Measurements from ENCODE around the gene HOXA2. TPM values are rescaled to one million over a fixed set of nuclear protein-coding genes. Genes with fewer than 3 reads are reported as not detected.

Gene HOXA2
- total RNA-seq = 0.44 and 0.49 TPM in 2 replicates

DNA sequence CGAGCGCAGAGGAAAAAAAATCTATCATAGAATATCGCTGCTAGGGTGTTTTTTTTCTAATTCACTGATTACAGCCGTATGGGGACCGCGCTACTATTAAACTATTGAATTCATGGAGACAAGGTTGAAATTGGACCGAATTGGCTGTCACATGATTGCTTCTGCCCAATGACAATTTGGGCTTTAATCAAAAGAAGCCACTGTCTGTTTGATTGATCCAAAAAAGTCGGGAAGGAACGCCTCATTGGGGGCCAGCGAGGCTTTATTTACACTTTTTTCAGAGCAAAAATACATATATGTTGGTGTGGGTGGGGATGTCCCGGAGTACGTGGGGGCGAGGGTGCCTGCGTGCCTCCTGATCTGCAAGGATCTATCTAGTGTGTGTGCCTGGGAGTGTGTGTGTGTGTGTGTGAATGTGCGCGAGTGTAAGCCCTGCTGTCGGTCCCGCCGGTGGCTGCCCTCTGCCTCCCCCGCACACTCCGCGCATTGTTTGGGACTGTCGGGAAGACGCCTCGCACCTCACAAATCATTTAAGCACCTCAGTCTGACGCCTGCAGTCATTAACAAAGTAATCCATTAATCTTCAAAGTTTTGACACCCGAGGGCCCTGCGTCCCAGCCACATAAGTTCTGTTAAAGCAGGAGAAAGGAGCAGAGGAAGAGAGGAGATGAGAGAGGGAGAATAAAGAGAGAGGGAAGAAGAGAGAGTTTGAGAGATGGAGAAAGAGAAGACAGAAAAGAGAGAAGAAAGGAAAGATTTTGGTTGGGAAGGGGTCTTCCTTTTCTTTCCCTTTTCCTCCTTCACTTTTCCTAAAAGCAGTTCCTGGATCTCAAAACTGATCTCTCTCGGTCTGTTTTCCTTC lies at the start of gene HOXA2:
TSS of gene HOXA2 (minus strand) at position 103 of the 862 bp plus-strand sequence. CDS start 183 bp downstream, outside the sequence.

DNA sequence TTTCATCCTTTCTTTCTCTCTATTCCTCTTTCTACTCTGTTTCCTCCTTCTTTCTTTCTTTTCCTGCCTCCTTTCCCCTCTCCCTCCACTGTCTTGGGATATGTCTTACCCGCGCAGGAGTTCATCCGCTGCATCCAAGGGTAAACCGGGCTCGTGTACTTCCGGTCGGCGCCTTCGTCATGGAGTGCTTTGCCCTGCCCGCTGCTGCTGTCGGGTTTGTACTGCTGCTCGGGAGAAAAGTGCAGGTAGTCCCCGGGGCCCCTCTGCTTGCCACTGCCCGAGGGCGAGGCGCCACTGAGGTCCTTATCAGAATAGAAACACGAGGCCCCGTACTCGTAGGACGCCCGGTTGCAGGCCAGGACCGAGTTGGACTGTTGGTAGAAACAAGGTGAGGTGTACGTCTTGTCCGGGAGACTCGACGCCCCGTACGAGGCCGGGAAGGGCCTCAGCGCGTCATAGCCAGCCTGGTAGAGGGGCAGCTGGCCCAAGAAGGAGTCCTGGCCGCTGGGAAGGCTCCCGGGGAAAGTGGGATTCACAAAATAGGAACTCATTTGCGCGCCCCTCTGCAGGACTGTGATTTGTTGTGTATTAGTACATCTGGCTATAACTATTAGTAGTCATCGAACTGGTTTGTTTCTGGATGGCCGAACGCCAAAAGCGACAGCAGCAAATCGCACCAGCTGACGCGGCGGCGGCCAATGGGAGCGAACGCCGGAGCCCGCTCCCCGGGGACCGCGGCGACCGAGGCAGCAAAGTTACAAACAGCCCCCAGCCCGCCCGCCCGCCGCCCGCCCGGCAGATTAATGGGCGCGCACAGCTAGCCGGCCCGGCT lies 44.9 kb upstream of the HOXA2 start, which contains the start of gene HOXA6:
TSS of gene HOXA6 (minus strand) at position 576 of the 832 bp plus-strand sequence. CDS start at position 551, 25 bp downstream.

DNA sequence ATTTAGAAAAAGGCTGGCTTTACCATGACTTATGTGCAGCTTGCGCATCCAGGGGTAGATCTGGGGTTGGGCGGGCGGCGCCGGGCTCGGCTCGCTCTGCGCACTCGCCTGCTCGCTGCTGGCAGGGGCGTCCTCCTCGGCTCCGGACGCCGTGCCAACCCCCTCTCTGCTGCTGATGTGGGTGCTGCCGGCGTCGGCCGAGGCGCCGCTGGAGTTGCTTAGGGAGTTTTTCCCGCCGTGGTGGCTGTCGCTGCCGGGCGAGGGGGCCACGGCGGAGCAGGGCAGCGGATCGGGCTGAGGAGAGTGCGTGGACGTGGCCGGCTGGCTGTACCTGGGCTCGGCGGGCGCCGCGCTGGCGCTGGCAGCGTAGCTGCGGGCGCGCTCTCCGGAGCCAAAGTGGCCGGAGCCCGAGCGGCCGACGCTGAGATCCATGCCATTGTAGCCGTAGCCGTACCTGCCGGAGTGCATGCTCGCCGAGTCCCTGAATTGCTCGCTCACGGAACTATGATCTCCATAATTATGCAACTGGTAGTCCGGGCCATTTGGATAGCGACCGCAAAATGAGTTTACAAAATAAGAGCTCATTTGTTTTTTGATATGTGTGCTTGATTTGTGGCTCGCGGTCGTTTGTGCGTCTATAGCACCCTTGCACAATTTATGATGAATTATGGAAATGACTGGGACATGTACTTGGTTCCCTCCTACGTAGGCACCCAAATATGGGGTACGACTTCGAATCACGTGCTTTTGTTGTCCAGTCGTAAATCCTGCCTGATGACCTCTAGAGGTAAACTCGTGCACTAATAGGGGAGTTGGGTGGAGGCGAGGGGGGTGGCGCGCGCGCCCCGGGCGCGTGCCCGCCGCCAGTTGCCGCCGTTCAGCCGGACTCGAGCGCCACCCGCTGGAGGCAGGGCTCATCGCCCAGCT lies 40.8 kb upstream of the HOXA2 start, which contains the start of gene HOXA5:
TSS of gene HOXA5 (minus strand) at position 659 of the 927 bp plus-strand sequence. CDS start at position 585, 74 bp downstream.

DNA sequence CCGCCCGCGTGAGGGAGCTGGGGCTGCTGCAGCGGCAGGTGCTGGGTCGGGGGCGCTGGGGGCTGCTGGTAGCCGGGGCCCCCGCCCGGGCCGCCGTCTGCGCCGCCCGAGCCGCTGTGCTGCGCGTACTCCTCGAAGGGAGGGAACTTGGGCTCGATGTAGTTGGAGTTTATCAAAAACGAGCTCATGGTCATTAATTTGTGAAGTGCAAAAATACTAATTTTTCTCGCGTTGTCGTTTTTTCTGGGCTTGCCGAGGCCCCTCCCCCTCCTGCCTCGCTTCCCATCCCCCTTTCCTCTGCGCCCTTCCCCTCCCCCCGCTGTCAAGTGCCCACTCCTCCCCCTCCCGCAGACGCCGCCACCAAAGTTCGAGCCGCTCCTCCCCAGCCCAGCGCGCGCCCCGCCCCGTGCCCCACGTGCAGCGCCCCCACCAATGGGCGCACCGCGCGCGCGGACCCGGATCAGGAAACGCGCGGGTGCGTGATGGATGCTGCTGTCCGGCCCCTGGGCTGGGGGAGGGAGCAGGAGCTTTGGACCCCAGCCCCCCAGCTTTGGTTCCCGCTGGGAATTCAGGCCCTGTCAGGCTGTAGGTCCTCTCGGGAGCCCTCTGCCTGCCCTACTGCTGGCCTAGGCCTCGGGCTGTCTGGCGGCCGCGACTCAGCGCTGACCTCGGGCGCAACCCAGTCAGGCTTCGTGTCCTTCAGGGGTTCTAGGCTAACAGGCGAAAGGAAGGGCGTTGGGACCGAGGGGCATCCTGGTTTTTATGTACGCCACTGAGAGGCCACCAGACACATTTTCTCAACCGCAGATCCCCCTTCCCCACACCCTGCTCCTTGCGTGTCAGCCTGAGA lies 28.3 kb upstream of the HOXA2 start, which contains the start of gene HOXA4:
TSS of gene HOXA4 (minus strand) at position 218 of the 850 bp plus-strand sequence. CDS start at position 194, 24 bp downstream.

DNA sequence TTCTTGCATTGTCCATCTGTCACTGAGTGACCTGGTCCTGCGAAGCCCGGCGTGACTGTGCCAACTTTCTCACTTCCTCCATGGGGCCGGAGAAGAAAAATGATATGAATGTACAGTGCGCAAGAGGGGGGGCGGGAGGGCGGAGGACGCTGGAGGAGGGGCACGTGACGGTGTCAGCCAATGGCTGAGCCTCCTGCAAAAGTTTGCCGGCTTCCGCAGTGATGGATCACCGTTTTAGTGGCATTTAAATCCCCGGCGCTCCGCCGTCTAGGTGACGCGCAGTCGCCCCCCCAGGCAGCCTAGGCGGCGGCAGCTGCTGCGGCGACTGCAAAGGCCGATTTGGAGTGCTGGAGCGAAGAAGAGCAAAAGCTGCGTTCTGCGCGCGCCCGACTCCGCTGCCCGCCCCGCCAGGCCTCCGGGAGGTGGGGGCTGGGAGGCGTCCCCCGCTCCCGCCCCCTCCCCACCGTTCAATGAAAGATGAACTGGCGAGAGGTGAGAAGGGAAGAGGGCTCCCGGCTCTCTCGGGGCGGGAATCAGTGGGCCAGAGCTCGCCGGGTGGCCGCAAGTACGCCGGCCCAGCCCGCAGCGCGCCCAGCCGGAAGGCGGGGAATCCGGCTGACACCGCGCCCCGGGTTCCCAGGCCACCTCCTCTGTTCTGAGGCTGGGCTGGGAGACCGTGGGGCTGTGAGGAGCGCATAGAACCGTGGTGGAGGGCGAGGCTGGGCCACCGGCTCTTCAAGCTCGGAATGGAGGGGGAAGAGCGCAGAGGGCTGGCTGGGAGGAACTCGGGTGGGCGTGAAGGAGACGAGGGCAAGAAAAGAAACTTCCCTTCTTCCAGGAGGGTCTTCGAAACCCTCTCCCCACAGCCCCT lies 6.4 kb downstream of the HOXA2 start, which contains the start of gene HOXA1:
TSS of gene HOXA1 (minus strand) at position 104 of the 871 bp plus-strand sequence. CDS start at position 16, 88 bp downstream.

Other genes starting within 250 kb of the HOXA2 start
- 9.9 and 25.1 TPM in 2 replicates for gene SKAP2, start 238.1 kb downstream of the HOXA2 start, total RNA-seq
- gene HOXA1, start 6.7 kb downstream of the HOXA2 start, total RNA-seq = 0.49 and 0.63 TPM in 2 replicates
- gene HOXA4, start 28.1 kb upstream of the HOXA2 start, total RNA-seq = 0.16 and 0.57 TPM in 2 replicates
- gene HOXA5, start 41.0 kb upstream of the HOXA2 start, total RNA-seq = 7.4 and 8.3 TPM in 2 replicates
- 2.3 and 6.9 TPM in 2 replicates for gene HOXA6, start 45.1 kb upstream of the HOXA2 start, total RNA-seq
- gene HOXA3, start 49.9 kb upstream of the HOXA2 start, total RNA-seq = 0.97 and 2.3 TPM in 2 replicates
- gene HOXA7, start 54.0 kb upstream of the HOXA2 start, total RNA-seq = 1.5 and 2.1 TPM in 2 replicates
- gene HOXA9, start 62.9 kb upstream of the HOXA2 start, total RNA-seq = 5.0 and 5.7 TPM in 2 replicates
- 2.3 and 2.6 TPM in 2 replicates for gene HOXA10, start 71.6 kb upstream of the HOXA2 start, total RNA-seq
- gene HOXA11, start 82.5 kb upstream of the HOXA2 start, total RNA-seq = 0.31 and 0.49 TPM in 2 replicates
- not detected in 2 replicates for gene HOXA13, start 97.4 kb upstream of the HOXA2 start, total RNA-seq
- gene EVX1, start 140.1 kb upstream of the HOXA2 start, total RNA-seq = not detected in 2 replicates